Measurements from ENCODE around the gene JKAMP.

JKAMP gene

DNA sequence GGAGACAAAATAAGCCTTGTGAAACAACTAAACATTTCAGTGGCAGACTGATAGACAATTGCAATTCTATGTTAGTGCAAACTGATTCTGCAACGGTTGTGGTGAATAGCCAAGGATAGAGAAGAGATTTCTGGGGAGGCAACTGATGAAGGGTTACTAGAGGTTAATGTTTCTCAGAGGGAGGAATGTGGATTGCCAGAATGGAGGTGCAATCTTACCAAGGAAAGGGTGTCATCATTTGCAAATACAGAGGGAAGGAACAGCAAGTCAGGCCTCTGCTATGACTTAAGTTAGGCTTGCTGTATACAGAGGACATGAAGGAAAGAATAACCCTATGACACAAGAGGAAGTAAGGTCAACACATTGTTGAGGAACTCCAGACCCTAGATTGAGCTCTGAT, 56.5 kb downstream of the JKAMP start:
- no peak for DNase-seq (ENCODE audit: low spot score)

DNA sequence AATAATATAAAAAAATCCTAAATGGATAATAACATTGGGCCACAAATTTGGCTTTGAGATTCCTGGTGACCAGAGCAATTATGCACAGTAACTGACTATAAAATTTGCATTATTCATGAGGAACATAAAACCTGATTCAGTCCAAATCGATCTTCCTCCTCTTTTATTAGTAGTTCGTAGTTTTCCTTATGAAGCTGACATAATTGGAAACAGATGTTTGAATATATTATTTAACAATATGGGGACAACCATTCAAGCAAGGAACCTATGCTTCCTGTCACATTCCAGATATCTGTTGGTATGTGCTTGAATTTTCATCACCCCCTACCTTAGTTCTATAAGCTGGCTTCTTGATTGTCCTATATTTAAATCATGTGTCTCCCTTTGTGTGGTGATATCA, 57.4 kb downstream of the JKAMP start:
- DNase-seq (ENCODE audit: low spot score): no peak

DNA sequence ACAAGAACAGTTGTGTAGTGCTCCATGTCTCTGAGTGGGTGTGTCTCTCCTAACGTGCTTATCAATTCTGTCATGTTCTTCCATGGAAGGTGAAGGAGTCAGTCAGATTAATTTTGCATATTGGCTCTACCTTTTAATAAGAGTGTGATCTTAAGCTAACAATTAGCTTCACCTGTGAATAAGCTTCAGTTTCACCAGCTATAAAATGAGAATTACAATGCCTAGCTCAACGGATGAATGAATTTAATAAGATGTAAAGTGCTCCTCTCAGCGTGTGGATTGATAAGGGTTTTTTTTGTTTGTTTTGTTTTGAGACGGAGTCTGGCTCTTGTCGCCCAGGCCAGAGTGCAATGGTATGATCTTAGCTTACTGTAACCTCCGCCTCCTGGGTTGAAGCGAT, 59.6 kb downstream of the JKAMP start:
- no peak for DNase-seq (ENCODE audit: low spot score)

DNA sequence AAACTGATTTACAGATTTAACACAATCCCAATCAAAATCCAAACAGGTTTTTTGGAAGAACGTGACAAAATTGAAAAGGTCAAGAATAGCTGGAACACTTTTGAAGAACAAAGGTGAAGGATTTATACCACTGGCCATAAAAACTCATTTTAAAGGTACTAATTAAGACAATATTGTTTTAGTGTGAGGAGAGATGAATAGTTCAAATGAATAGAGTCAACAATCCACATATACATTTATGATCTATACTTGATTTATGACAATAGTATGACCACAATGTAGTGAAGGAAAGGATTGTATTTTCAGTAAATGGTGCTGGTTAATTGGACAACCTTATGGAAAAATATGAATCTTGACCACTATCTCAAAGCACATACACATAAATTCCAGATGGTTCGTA, 63.0 kb downstream of the JKAMP start:
- DNase-seq (ENCODE audit: low spot score): no peak

Data from HuH-7 (cell line).